Sigmoid colon (tissue), 7 donors: ENCODE measurements around the gene RNF167. TPM values are rescaled to one million over a fixed set of nuclear protein-coding genes. Genes with fewer than 3 reads are reported as not detected.

Experiments
- DNase-seq: peaks from one replicate; pipeline ENCODE4 v3.0.0-alpha.2; 2019
- H3K27ac ChIP-seq, 4 donors: fragments of 200-600 bp; sonication (generic); one replicate each; pipeline ENCODE4 v1.5.1; 2016 to 2019; ENCODE audit warnings: mild to moderate bottlenecking in 1 of 4
- H3K27me3 ChIP-seq, 3 donors: fragments of 200-600 bp; sonication (generic); one replicate each; pipeline ENCODE4 v1.5.1; 2019; ENCODE audit warnings: mild to moderate bottlenecking in 1 of 3
- H3K36me3 ChIP-seq, 4 donors: fragments of 200-600 bp; sonication (generic); one replicate each; pipeline ENCODE4 v1.5.1; 2016 to 2019
- H3K4me1 ChIP-seq, 4 donors: fragments of 200-600 bp; sonication (generic); one replicate each; pipeline ENCODE4 v1.5.1; 2017 to 2019
- H3K4me3 ChIP-seq, 4 donors: fragments of 200-600 bp; sonication (generic); one replicate each; pipeline ENCODE4 v1.5.1; 2017 to 2019; ENCODE audit warnings: mild to moderate bottlenecking in 2 of 4, moderate library complexity in 1 of 4
- H3K9me3 ChIP-seq, 4 donors: fragments of 200-600 bp in 3 of 4; sonication (generic) in 3 of 4; one replicate each; pipeline versions ENCODE4 v1.5.1 to v1.6.1; 2013 to 2019
- EP300 ChIP-seq, 4 donors: sonication (generic); formaldehyde crosslinking; IDR thresholded peaks; one replicate each; pipeline ENCODE4 v1.6.1; 2017; ENCODE audit warnings: antibody characterized with exemption in 4 of 4
- POLR2A ChIP-seq, 2 donors: fragments of 450-650 bp; IDR thresholded peaks; one replicate each; pipeline ENCODE4 v1.6.1; 2016; ENCODE audit warnings: antibody characterized with exemption in 2 of 2, mild to moderate bottlenecking in 2 of 2, moderate library complexity in 2 of 2
- POLR2AphosphoS5 ChIP-seq, 4 donors: sonication (generic); formaldehyde crosslinking; IDR thresholded peaks; one replicate each; pipeline ENCODE4 v1.6.1; 2017; ENCODE audit warnings: antibody characterized with exemption in 4 of 4
- WGBS, 2 donors: extraction: QIAGEN DNeasy Blood & Tissue Kit; methylation state at CpG; one replicate each; pipeline ENCODE4 v1.1.7; 2013; 5-methylcytosine and 5-hydroxymethylcytosine counted together
- intact Hi-C: fragments of 100-400 bp; cut with DNase I; formaldehyde crosslinking; loops from one replicate; pipeline ENCODE4 v1.15.1; 2023
- polyA plus RNA-seq, 3 donors: library from polyadenylated mRNA; stranded (reverse); fragments of 200-250 nt; gene quantifications; one replicate each; pipeline ENCODE4 v1.2.3, GENCODE V29; 2013
- total RNA-seq, 4 donors: library from RNA; depleted of rRNA; stranded (reverse); fragments of >200 nt; gene quantifications; one replicate each; pipeline ENCODE4 v1.1.0, GENCODE V29; 2016
- TF ChIP-seq, protein P1 (sequence below), 4 experiments: fragments of 450-650 bp in 3 of 4; fragments of 200-600 bp in 1 of 4; IDR thresholded peaks; one replicate each; pipeline ENCODE4 v1.5.1; 2016 to 2019; ENCODE audit warnings: antibody characterized with exemption in 4 of 4, mild to moderate bottlenecking in 3 of 4, moderate library complexity in 2 of 4
- donor health status: healthy with polysubstance abuse.
- donor health status: Bipolar disorder and iron deficiency.
- donor health status: healthy.

The RNF167 gene
- total and polyA plus RNA-seq, 7 donors: 45.0 to 120 (median 61.1) TPM

DNA sequence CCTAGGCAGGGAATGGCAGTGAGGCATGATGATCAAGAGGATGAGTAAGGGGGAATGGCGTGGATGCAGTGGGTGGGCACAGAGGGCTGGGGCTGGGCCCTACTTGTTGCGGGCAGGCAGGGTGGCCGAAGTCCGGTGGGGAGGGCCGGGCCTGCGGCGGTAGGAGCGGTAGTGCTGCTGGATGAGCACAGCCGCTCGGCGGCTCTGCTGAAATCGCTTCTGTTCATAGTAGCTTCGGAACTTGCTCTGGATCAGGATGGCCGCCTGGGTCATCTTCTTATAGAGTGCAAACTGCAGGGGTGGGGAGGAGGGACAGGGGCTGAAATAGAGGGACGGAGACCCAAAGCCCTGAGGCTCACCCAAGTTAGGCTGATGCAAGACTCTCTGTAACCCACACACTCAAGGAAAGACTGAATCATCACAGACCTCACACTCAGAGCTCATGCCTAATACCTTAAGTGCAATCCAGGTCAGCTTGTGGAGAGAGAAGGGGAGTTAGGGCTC, 29.0 kb downstream of the RNF167 start:
- H3K9me3 ChIP-seq: no peaks in the 10 kb centered on the region
- peak; percentile 49 to 78 (median 68) for TF ChIP-seq POLR2AphosphoS5 (IDR thresholded peaks at IDR 0.05)
- TF ChIP-seq EP300 (IDR thresholded peaks at IDR 0.05): no peak
- H3K27me3 ChIP-seq: no peaks in the 10 kb centered on the region
- peak overlapping the region; percentile 66 to 71 (median 69) for H3K4me3 ChIP-seq
- peak overlapping the region; percentile 91 to 97 (median 95) for H3K27ac ChIP-seq
- DNase-seq: peak; percentile 74
- peaks cover 0 to 55% (median 43%) of the 10 kb centered on the region in 4 donors for H3K4me1 ChIP-seq
- intact Hi-C loops: loop anchor here (2.0 kb wide), 1 partner anchor 18 kb away; the partner anchor contains the start of gene CAMTA2
- 78 to 84% methylated on average over 15 of the region's 15 CpGs for WGBS, 2 donors
- peaks cover 14 to 35% (median 25%) of the 10 kb centered on the region in 4 donors for H3K36me3 ChIP-seq

DNA sequence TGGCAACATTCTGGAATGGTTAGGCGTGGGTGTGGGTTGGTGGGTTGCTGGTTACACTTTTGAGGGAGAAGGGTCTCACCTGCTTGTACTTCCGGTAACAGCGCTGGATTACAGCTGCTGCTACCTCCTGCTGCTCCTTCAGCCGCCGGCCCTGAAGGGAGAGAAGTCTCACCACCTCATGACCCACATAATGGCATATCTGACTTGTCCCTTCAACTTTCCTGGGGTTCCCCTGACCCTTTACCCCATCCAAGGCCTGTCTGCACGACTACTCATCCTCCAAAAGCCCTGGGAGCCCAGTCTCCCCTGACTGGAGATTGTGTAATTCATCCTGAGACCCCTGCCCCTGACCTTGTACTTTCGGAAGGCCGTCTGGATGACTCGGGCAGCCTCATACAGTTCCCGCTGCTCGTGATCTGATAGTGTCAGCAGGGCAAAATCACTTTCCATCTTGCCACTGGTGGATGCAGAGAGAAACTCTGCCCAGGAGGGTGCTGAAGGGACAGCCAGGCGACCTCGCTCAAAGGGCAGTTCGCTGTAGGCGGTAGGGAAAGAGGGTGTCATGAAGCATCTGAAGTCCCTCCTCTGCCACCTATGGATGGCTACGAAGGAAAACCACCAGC, 29.6 kb downstream of the RNF167 start:
- H3K4me1 ChIP-seq: peaks cover 0 to 55% (median 46%) of the 10 kb centered on the region in 4 donors
- H3K9me3 ChIP-seq: no peaks in the 10 kb centered on the region
- intact Hi-C loops: loop anchor here (1.0 to 2.0 kb wide), 2 partner anchors 9 to 17 kb away; partner anchors contain the start of gene CAMTA2
- TF ChIP-seq, protein P1, sequence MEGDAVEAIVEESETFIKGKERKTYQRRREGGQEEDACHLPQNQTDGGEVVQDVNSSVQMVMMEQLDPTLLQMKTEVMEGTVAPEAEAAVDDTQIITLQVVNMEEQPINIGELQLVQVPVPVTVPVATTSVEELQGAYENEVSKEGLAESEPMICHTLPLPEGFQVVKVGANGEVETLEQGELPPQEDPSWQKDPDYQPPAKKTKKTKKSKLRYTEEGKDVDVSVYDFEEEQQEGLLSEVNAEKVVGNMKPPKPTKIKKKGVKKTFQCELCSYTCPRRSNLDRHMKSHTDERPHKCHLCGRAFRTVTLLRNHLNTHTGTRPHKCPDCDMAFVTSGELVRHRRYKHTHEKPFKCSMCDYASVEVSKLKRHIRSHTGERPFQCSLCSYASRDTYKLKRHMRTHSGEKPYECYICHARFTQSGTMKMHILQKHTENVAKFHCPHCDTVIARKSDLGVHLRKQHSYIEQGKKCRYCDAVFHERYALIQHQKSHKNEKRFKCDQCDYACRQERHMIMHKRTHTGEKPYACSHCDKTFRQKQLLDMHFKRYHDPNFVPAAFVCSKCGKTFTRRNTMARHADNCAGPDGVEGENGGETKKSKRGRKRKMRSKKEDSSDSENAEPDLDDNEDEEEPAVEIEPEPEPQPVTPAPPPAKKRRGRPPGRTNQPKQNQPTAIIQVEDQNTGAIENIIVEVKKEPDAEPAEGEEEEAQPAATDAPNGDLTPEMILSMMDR (IDR thresholded peaks at IDR 0.05): no peak
- peak in 1 of 4 donors; percentile 16 for TF ChIP-seq POLR2AphosphoS5 (IDR thresholded peaks at IDR 0.05)
- H3K36me3 ChIP-seq: peaks cover 16 to 40% (median 28%) of the 10 kb centered on the region in 4 donors
- WGBS, 2 donors: 82 to 88% methylated on average over 16 of the region's 16 CpGs
- no peak for DNase-seq
- H3K27ac ChIP-seq: peak overlapping the region; percentile 91 to 97 (median 95)
- H3K27me3 ChIP-seq: no peaks in the 10 kb centered on the region
- peak overlapping the region in 2 of 4 donors; percentile 68 to 71 for H3K4me3 ChIP-seq

GRCh38 chr17:4970273-4970672, 30.2 kb downstream of the RNF167 start:
- H3K36me3 ChIP-seq: peaks cover 16 to 42% (median 28%) of the 10 kb centered on the region in 4 donors
- intact Hi-C loops: loop anchor here (1.0 kb wide), 1 partner anchor 8 kb away; no protein-coding TSS in a partner anchor

DNA sequence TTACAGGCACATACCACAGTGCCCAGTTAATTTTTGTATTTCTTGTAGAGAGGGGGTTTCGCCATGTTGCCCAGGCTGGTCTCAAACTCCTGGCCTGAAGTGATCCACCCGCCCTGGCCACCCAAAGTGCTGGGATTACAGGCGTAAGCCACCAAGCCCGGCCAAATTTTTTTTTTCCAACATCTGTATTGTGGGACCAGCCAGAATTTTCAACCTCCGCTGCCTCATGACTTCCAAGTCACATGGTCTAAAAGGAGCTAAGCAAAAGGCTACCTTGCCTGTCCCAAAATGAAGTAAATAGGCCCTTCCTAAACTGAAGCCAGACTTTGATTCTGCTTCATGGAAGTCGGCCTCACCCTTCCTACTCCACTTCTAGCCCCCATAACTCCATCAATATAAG, 31.8 kb downstream of the RNF167 start:
- TF ChIP-seq EP300 (IDR thresholded peaks at IDR 0.05): no peak
- TF ChIP-seq, protein P1 (IDR thresholded peaks at IDR 0.05): no peak
- TF ChIP-seq POLR2A (IDR thresholded peaks at IDR 0.05): no peak
- no peak for TF ChIP-seq POLR2AphosphoS5 (IDR thresholded peaks at IDR 0.05)
- intact Hi-C loops: no loop called here
- H3K4me1 ChIP-seq: peaks cover 0 to 35% (median 32%) of the 10 kb centered on the region in 4 donors
- H3K4me3 ChIP-seq: no peak overlapping the region
- H3K9me3 ChIP-seq: no peaks in the 10 kb centered on the region
- H3K36me3 ChIP-seq: peaks cover 21 to 53% (median 33%) of the 10 kb centered on the region in 4 donors
- H3K27ac ChIP-seq: peak overlapping the region; percentile 31 to 97 (median 46)
- DNase-seq: peak; percentile 74
- WGBS, 2 donors: 91 to 93% methylated on average over 6 of the region's 6 CpGs
- no peaks in the 10 kb centered on the region for H3K27me3 ChIP-seq

More at GRCh38 chr17:4970273-4970672, 30.2 kb downstream of the RNF167 start:
- no peak overlapping the region for H3K4me3 ChIP-seq
- TF ChIP-seq, protein P1 (IDR thresholded peaks at IDR 0.05): no peak
- TF ChIP-seq EP300 (IDR thresholded peaks at IDR 0.05) (no peak), POLR2A (IDR thresholded peaks at IDR 0.05) (no peak), POLR2AphosphoS5 (IDR thresholded peaks at IDR 0.05) (no peak)
- DNase-seq: peak; percentile 63
- peaks cover 0 to 49% (median 45%) of the 10 kb centered on the region in 4 donors for H3K4me1 ChIP-seq
- H3K27ac ChIP-seq: peak overlapping the region; percentile 91 to 97 (median 95)
- no peaks in the 10 kb centered on the region for H3K27me3 ChIP-seq
- H3K9me3 ChIP-seq: no peaks in the 10 kb centered on the region
- 95 to 96% methylated on average over 8 of the region's 8 CpGs for WGBS, 2 donors

- Histone ChIP-seq H3K4me3 (no peak overlapping the region), H3K27me3 (no peaks in the 10 kb centered on the region), H3K9me3 (no peaks in the 10 kb centered on the region), H3K27ac (peak overlapping the region; percentile 31 to 97 (median 46)), H3K4me1 (peaks cover 0 to 35% (median 32%) of the 10 kb centered on the region in 4 donors), H3K36me3 (peaks cover 26 to 58% (median 38%) of the 10 kb centered on the region in 4 donors)
- DNase-seq: peak; percentile 69
- intact Hi-C loops: no loop called here
- no peak for TF ChIP-seq POLR2A (IDR thresholded peaks at IDR 0.05)
- TF ChIP-seq, protein P1 (IDR thresholded peaks at IDR 0.05): no peak
- TF ChIP-seq EP300 (IDR thresholded peaks at IDR 0.05): no peak
- TF ChIP-seq POLR2AphosphoS5 (IDR thresholded peaks at IDR 0.05): no peak
- 93 to 94% methylated on average over 12 of the region's 12 CpGs for WGBS, 2 donors
These were observed 32.3 kb downstream of the RNF167 start for GRCh38 chr17:4972322-4972721.
